HL-60 (cell line): ENCODE measurements around the gene NR3C2.

Experiments
- GABPA ChIP-seq: IDR thresholded peaks from 2 replicates; pipeline ENCODE4 v1.6.1; 2012; ENCODE audit warnings: low read depth
- POLR2AphosphoS5 ChIP-seq: IDR thresholded peaks from 2 replicates; pipeline ENCODE4 v1.6.1; 2012; ENCODE audit warnings: low read depth
- SPI1 ChIP-seq: IDR thresholded peaks from 2 replicates; pipeline ENCODE4 v1.6.1; 2012; ENCODE audit warnings: low read depth, mild to moderate bottlenecking, borderline replicate concordance
- TF ChIP-seq, protein P1 (sequence below): IDR thresholded peaks from one replicate; pipeline ENCODE4 v1.5.1; 2011; ENCODE audit warnings: low read length, control low read depth, inconsistent platforms; ENCODE audit not compliant: insufficient read depth
- TF ChIP-seq, protein P2 (sequence below): IDR thresholded peaks from 2 replicates; pipeline ENCODE4 v1.6.1; 2012; ENCODE audit warnings: low read depth; ENCODE audit not compliant: insufficient replicate concordance

DNA sequence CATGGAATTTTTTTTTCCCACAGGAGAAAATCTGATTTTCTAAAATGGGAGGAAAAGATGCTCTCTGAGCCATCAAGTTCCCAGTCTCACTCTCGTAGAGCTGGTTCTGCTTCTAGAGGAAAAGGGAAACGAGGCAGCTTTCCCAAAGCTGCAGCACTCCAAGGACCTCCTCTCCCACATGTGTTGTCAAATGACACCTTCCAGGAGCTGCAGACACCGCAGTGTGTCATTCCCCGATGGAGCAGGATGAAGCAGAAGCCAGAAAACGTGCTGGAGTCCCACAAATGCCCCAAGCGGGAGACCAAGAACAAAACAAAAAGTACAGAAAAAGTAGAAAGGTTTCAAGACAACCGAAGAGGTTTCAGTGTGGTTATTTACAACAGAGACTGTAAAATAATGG lies 362.3 kb downstream of the NR3C2 start:
- TF ChIP-seq, protein P1, sequence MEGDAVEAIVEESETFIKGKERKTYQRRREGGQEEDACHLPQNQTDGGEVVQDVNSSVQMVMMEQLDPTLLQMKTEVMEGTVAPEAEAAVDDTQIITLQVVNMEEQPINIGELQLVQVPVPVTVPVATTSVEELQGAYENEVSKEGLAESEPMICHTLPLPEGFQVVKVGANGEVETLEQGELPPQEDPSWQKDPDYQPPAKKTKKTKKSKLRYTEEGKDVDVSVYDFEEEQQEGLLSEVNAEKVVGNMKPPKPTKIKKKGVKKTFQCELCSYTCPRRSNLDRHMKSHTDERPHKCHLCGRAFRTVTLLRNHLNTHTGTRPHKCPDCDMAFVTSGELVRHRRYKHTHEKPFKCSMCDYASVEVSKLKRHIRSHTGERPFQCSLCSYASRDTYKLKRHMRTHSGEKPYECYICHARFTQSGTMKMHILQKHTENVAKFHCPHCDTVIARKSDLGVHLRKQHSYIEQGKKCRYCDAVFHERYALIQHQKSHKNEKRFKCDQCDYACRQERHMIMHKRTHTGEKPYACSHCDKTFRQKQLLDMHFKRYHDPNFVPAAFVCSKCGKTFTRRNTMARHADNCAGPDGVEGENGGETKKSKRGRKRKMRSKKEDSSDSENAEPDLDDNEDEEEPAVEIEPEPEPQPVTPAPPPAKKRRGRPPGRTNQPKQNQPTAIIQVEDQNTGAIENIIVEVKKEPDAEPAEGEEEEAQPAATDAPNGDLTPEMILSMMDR, result no peak
- TF ChIP-seq GABPA, result no peak
- no peak for TF ChIP-seq POLR2AphosphoS5
- TF ChIP-seq, protein P2, sequence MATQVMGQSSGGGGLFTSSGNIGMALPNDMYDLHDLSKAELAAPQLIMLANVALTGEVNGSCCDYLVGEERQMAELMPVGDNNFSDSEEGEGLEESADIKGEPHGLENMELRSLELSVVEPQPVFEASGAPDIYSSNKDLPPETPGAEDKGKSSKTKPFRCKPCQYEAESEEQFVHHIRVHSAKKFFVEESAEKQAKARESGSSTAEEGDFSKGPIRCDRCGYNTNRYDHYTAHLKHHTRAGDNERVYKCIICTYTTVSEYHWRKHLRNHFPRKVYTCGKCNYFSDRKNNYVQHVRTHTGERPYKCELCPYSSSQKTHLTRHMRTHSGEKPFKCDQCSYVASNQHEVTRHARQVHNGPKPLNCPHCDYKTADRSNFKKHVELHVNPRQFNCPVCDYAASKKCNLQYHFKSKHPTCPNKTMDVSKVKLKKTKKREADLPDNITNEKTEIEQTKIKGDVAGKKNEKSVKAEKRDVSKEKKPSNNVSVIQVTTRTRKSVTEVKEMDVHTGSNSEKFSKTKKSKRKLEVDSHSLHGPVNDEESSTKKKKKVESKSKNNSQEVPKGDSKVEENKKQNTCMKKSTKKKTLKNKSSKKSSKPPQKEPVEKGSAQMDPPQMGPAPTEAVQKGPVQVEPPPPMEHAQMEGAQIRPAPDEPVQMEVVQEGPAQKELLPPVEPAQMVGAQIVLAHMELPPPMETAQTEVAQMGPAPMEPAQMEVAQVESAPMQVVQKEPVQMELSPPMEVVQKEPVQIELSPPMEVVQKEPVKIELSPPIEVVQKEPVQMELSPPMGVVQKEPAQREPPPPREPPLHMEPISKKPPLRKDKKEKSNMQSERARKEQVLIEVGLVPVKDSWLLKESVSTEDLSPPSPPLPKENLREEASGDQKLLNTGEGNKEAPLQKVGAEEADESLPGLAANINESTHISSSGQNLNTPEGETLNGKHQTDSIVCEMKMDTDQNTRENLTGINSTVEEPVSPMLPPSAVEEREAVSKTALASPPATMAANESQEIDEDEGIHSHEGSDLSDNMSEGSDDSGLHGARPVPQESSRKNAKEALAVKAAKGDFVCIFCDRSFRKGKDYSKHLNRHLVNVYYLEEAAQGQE, result no peak
- no peak for TF ChIP-seq SPI1
